ENCODE results near the gene ARHGAP26.
"Not testable (repeated sequence)": the region's sequence is repeated elsewhere in the genome, so short reads cannot be mapped to it uniquely, and the experiment has no call there.

ARHGAP26 gene

GRCh38 chr5:143074414-143074996 is 304.3 kb downstream of the ARHGAP26 start:
- DNase-seq: no peak

GRCh38 chr5:143076377-143076776 is 306.2 kb downstream of the ARHGAP26 start:
- DNase-seq: no peak

- DNase-seq: no peak
Measured at GRCh38 chr5:143077453-143078103, 307.4 kb downstream of the ARHGAP26 start.

GRCh38 chr5:143078313-143078712 is 308.1 kb downstream of the ARHGAP26 start:
- DNase-seq: no peak

- DNase-seq: no peak
Measured at GRCh38 chr5:143078971-143079370, 308.8 kb downstream of the ARHGAP26 start.

GRCh38 chr5:143080407-143080806 is 310.2 kb downstream of the ARHGAP26 start:
- DNase-seq: no peak

- DNase-seq: no peak
Measured at GRCh38 chr5:143080982-143081381, 310.8 kb downstream of the ARHGAP26 start.

GRCh38 chr5:143083006-143083405 is 312.8 kb downstream of the ARHGAP26 start:
- DNase-seq: no peak

- no peak for DNase-seq
Measured at GRCh38 chr5:143084407-143084806, 314.2 kb downstream of the ARHGAP26 start.

GRCh38 chr5:143085319-143085917 is 315.2 kb downstream of the ARHGAP26 start:
- no peak for DNase-seq

GRCh38 chr5:143086546-143086907 is 316.4 kb downstream of the ARHGAP26 start:
- DNase-seq: no peak

- no peak for DNase-seq
Measured at GRCh38 chr5:143086908-143087637, 316.9 kb downstream of the ARHGAP26 start.

- not testable (repeated sequence) for DNase-seq
Measured at GRCh38 chr5:143088702-143089101, 318.5 kb downstream of the ARHGAP26 start.

- DNase-seq: not testable (repeated sequence)
Measured at GRCh38 chr5:143090044-143090443, 319.9 kb downstream of the ARHGAP26 start.

- DNase-seq: not testable (repeated sequence)
Measured at GRCh38 chr5:143092711-143093451, 322.7 kb downstream of the ARHGAP26 start.

GRCh38 chr5:143093452-143094086 is 323.4 kb downstream of the ARHGAP26 start:
- no peak for DNase-seq

GRCh38 chr5:143094087-143094521 is 323.9 kb downstream of the ARHGAP26 start:
- peak; percentile 22 for DNase-seq

GRCh38 chr5:143094608-143095007 is 324.4 kb downstream of the ARHGAP26 start:
- DNase-seq: not testable (repeated sequence)

- no peak for DNase-seq
Measured at GRCh38 chr5:143101121-143101520, 330.9 kb downstream of the ARHGAP26 start.

- no peak for DNase-seq
Measured at GRCh38 chr5:143101725-143102386, 331.7 kb downstream of the ARHGAP26 start.

- DNase-seq: no peak
Measured at GRCh38 chr5:143102411-143102810, 332.2 kb downstream of the ARHGAP26 start.
